GM23248 (cell line): ENCODE measurements around the gene CDON. TPM values are rescaled to one million over a fixed set of nuclear protein-coding genes. Genes with fewer than 3 reads are reported as not detected.

Experiments used
- DNase-seq: peaks from one replicate; pipeline ENCODE4 v3.0.0-alpha.2; 2015
- H2AFZ ChIP-seq: fragments of 200-600 bp; sonication (generic); 2 replicates; pipeline ENCODE4 v1.6.1; 2016; ENCODE audit warnings: antibody characterized with exemption
- H3F3A ChIP-seq: fragments of 200-600 bp; sonication (generic); 2 replicates; pipeline ENCODE4 v1.6.1; 2016; ENCODE audit warnings: mild to moderate bottlenecking, antibody characterized with exemption, mixed run types; ENCODE audit not compliant: insufficient read depth
- H3K27ac ChIP-seq: fragments of 200-600 bp; sonication (generic); 2 replicates; pipeline ENCODE4 v1.5.1; 2016; ENCODE audit warnings: mild to moderate bottlenecking
- H3K27me3 ChIP-seq: fragments of 200-600 bp; sonication (generic); replicated peaks from 2 replicates; pipeline ENCODE4 v1.6.1; 2016; ENCODE audit warnings: mild to moderate bottlenecking; ENCODE audit not compliant: insufficient read depth
- H3K36me3 ChIP-seq: fragments of 200-600 bp; sonication (generic); 2 replicates; pipeline ENCODE4 v1.6.1; 2016; ENCODE audit warnings: low read depth, mild to moderate bottlenecking
- H3K4me1 ChIP-seq: fragments of 200-600 bp; sonication (generic); 2 replicates; pipeline ENCODE4 v1.6.1; 2016; ENCODE audit warnings: mild to moderate bottlenecking; ENCODE audit not compliant: insufficient read depth
- H3K4me2 ChIP-seq: fragments of 200-600 bp; sonication (generic); one replicate; pipeline ENCODE4 v1.6.1; 2016; ENCODE audit warnings: mild to moderate bottlenecking; ENCODE audit not compliant: unreplicated experiment
- H3K4me3 ChIP-seq: fragments of 200-600 bp; sonication (generic); 2 replicates; pipeline ENCODE4 v1.5.1; 2016; ENCODE audit warnings: mild to moderate bottlenecking
- H3K79me2 ChIP-seq: fragments of 200-600 bp; sonication (generic); 2 replicates; pipeline ENCODE4 v1.6.1; 2016; ENCODE audit warnings: mild to moderate bottlenecking; ENCODE audit not compliant: insufficient read depth
- H3K9ac ChIP-seq: fragments of 200-600 bp; sonication (generic); 2 replicates; pipeline ENCODE4 v1.6.1; 2016; ENCODE audit warnings: mild to moderate bottlenecking
- H3K9me2 ChIP-seq: fragments of 200-600 bp; sonication (generic); 2 replicates; pipeline ENCODE4 v1.6.1; 2016; ENCODE audit warnings: mixed run types, mild to moderate bottlenecking, moderate library complexity; ENCODE audit not compliant: insufficient read depth
- H3K9me3 ChIP-seq: fragments of 200-600 bp; sonication (generic); one replicate; pipeline ENCODE4 v1.6.1; 2017; ENCODE audit warnings: low read depth
- H4K20me1 ChIP-seq: fragments of 200-600 bp; sonication (generic); 2 replicates; pipeline ENCODE4 v1.6.0; 2016; ENCODE audit not compliant: insufficient read depth
- EZH2 ChIP-seq: fragments of 200-600 bp; sonication (generic); IDR thresholded peaks from 2 replicates; pipeline ENCODE4 v1.6.1; 2018; ENCODE audit warnings: antibody characterized with exemption, mild to moderate bottlenecking; ENCODE audit not compliant: insufficient read depth, poor library complexity, severe bottlenecking
- EZH2phosphoT487 ChIP-seq: fragments of 200-600 bp; sonication (generic); IDR thresholded peaks from 2 replicates; pipeline ENCODE4 v1.6.1; 2018; ENCODE audit warnings: antibody characterized with exemption, moderate library complexity, mild to moderate bottlenecking, low read depth; ENCODE audit not compliant: insufficient read depth
- WGBS, 2 experiments: methylation state at CpG; one replicate each; pipeline ENCODE4 v1.1.6; 2015 to 2017; ENCODE audit warnings: low lambda C conversion rate in 2 of 2, low coverage in 1 of 2; ENCODE audit errors: missing lambda C conversion rate in 2 of 2; 5-methylcytosine and 5-hydroxymethylcytosine counted together
- in situ Hi-C: fragments of 300-500 bp; cut with MboI; formaldehyde crosslinking; loops from 2 replicates; pipeline ENCODE4 v1.15.0; 2020
- polyA plus RNA-seq: library from polyadenylated mRNA; unstranded; fragments of >200 nt; fragmentation: Nextera tagmentation; extraction: Ambion mirVana; gene quantifications from 2 replicates; pipeline ENCODE4 v1.2.1, GENCODE V29; 2016
- total RNA-seq: library from RNA; depleted of rRNA; stranded (reverse); fragments of >200 nt; shearing (Covaris generic); gene quantifications from 2 replicates; pipeline ENCODE4 v1.2.3, GENCODE V29; 2014

The CDON gene
- total and polyA plus RNA-seq, 2 experiments from 2014 or later = 2.2 to 10.3 TPM

DNA sequence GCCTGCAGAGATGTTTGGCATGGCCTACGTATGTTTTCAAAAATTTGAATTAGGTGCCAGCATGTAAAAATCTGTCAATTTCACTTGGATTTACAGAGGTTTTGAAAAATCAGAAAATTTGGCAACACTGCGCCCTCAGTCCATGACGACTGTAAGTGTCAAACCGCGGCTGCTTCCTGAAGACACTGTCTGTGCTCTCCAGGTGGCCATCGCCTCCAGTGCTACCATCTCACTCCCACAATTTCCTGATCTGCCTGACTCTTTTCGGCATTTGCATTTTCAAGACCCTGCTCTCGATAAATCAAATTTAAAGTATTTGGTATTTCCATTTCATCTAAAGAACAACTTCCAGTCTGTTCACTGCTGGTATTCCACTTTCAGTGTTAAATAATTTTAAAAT is 82.2 kb downstream of the CDON start:
- in situ Hi-C loops = no loop called here
- Histone ChIP-seq H3K9me2 (no peaks in the 10 kb centered on the region), H3K4me3 (no peak overlapping the region), H3K4me1 (peaks cover 7% of the 10 kb centered on the region), H3K27ac (no peak overlapping the region), H3K9ac (no peak overlapping the region), H3K27me3 (no peaks in the 10 kb centered on the region), H3K36me3 (no peaks in the 10 kb centered on the region), H4K20me1 (no peaks in the 10 kb centered on the region), H2AFZ (no peak overlapping the region), H3F3A (peaks cover 6% of the 10 kb centered on the region; the same call in 1 of the 2 replicates), H3K9me3 (no peaks in the 10 kb centered on the region), H3K4me2 (no peak overlapping the region), H3K79me2 (no peaks in the 10 kb centered on the region)
- DNase-seq = no peak
- TF ChIP-seq EZH2phosphoT487 (no peak), EZH2 (no peak)
- 96 to 98% methylated on average over 8 of the region's 8 CpGs for WGBS, 2 experiments

- Histone ChIP-seq H4K20me1 (no peaks in the 10 kb centered on the region), H3K4me3 (no peak overlapping the region), H3K9me3 (no peaks in the 10 kb centered on the region), H3K79me2 (no peaks in the 10 kb centered on the region), H3K4me1 (peaks cover 7% of the 10 kb centered on the region), H2AFZ (no peak overlapping the region), H3K4me2 (no peak overlapping the region), H3F3A (peaks cover 6% of the 10 kb centered on the region; the same call in 1 of the 2 replicates), H3K27ac (no peak overlapping the region), H3K27me3 (no peaks in the 10 kb centered on the region), H3K36me3 (no peaks in the 10 kb centered on the region), H3K9me2 (no peaks in the 10 kb centered on the region), H3K9ac (no peak overlapping the region)
- WGBS, 2 experiments = 86% methylated on average over 3 of the region's 3 CpGs
- no peak for DNase-seq
- in situ Hi-C loops = no loop called here
- TF ChIP-seq EZH2 (no peak), EZH2phosphoT487 (no peak)
Observed at GRCh38 chr11:125979511-125979910, 83.2 kb downstream of the CDON start.

DNA sequence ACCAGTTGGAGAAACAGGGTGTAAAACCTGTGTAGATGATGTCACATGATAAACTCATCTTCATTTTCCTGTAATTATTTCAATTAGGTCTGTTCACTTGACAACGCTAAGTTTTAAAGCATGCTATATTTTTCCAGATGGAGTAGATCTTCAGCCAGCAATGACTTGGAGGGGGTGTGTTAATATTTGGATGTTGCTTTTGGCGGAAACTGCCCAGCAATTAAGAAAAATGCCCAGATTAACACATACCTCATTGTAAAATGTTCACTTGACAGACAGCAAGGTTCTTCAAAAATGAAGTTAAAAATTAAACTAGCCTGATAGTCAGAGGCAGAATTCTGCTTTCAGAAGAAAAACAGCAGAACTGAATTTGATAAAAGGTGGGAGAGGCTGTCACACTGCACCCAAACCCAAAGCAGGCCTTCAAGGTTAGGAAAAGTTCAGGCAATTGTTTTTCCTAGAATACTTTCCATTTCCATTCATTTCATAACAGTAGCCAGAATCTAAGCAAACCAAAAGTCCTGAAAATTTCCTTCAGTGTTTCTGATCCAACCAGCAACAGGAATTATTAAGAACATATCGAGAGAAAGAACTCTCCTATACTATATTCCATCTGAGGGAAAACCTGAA is 83.8 kb downstream of the CDON start:
- Histone ChIP-seq H3K9me2 (no peaks in the 10 kb centered on the region), H4K20me1 (no peaks in the 10 kb centered on the region), H3K36me3 (no peaks in the 10 kb centered on the region), H2AFZ (no peak overlapping the region), H3K79me2 (no peaks in the 10 kb centered on the region), H3K4me3 (no peak overlapping the region), H3K9me3 (no peaks in the 10 kb centered on the region), H3K27me3 (no peaks in the 10 kb centered on the region), H3F3A (peaks cover 3% of the 10 kb centered on the region; the same call in 1 of the 2 replicates), H3K4me2 (no peak overlapping the region), H3K9ac (no peak overlapping the region), H3K4me1 (peaks cover 4% of the 10 kb centered on the region), H3K27ac (no peak overlapping the region)
- DNase-seq = no peak
- 46 to 54% methylated on average over 3 of the region's 3 CpGs for WGBS, 2 experiments
- in situ Hi-C loops = no loop called here
- no peak for TF ChIP-seq EZH2
- no peak for TF ChIP-seq EZH2phosphoT487

DNA sequence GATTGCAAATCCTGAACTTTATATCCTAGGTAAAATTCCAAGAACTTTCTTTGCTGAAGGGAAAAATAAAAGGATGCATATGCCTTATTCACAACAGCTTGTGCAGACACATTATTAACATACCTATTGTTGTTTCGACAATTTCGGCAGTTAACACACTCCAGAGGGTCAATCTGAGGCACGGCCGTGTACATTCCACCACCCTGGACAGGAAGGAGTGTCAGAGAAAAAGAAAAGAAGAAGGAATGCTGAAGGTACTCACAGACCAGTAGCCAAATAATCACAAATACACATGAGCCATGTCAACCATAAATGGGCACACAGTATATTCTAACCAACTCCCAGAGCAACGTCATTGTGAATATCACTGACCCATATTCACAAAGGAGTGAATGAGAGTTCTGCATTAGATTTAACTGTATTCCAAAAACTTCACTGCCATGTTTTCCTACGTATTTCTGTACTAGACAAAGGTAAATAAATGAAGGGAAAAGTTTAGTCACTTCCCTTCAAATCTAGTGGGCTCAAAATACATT is 84.4 kb downstream of the CDON start:
- WGBS, 2 experiments = 73 to 76% methylated on average over 6 of the region's 6 CpGs
- H3K36me3 ChIP-seq = no peaks in the 10 kb centered on the region
- no peaks in the 10 kb centered on the region for H3K27me3 ChIP-seq
- no peaks in the 10 kb centered on the region for H3K79me2 ChIP-seq
- no peak overlapping the region for H3K4me2 ChIP-seq
- H3K4me3 ChIP-seq = no peak overlapping the region
- in situ Hi-C loops = no loop called here
- no peak overlapping the region for H2AFZ ChIP-seq
- H3K9ac ChIP-seq = no peak overlapping the region
- TF ChIP-seq EZH2 (no peak), EZH2phosphoT487 (no peak)
- DNase-seq = no peak
- no peaks in the 10 kb centered on the region for H3K4me1 ChIP-seq
- H3F3A ChIP-seq = no peaks in the 10 kb centered on the region
- H4K20me1 ChIP-seq = no peaks in the 10 kb centered on the region
- no peak overlapping the region for H3K27ac ChIP-seq
- H3K9me3 ChIP-seq = no peaks in the 10 kb centered on the region
- H3K9me2 ChIP-seq = no peaks in the 10 kb centered on the region

DNA sequence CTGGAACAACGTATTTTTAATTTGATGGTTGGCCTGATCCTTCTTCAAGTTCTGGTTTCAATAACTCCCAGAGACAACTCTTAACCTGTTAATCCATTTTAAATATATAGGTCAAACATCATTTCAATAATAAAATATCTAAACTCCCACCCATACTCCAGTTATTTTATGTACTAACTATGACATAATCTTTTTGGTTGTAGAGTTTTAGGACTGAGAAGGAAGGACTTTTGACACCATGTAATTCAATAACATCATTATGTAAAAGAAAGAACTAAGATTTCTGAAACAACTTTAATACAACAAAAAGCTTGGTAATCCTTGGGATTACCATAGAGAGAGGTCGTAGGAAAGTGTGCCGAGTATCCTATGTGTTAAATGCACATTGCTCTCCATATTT is 85.3 kb downstream of the CDON start:
- Histone ChIP-seq H3K4me2 (no peak overlapping the region), H3K4me1 (no peaks in the 10 kb centered on the region), H3K27ac (no peak overlapping the region), H3K9me3 (no peaks in the 10 kb centered on the region), H3K79me2 (no peaks in the 10 kb centered on the region), H3F3A (no peaks in the 10 kb centered on the region), H4K20me1 (no peaks in the 10 kb centered on the region), H3K9me2 (no peaks in the 10 kb centered on the region), H3K27me3 (no peaks in the 10 kb centered on the region), H2AFZ (no peak overlapping the region), H3K36me3 (no peaks in the 10 kb centered on the region), H3K4me3 (no peak overlapping the region), H3K9ac (no peak overlapping the region)
- in situ Hi-C loops = no loop called here
- 55 to 58% methylated on average over 3 of the region's 3 CpGs for WGBS, 2 experiments
- no peak for TF ChIP-seq EZH2
- TF ChIP-seq EZH2phosphoT487 = no peak
- DNase-seq = no peak
